HL-60/S4 (cell line): ENCODE data around the gene CIAO1.
"Not testable (repeated sequence)": the region's sequence is repeated elsewhere in the genome, so short reads cannot be mapped to it uniquely, and the experiment has no call there.

Source experiments
- in situ Hi-C: fragments of 300-500 bp; cut with MboI; formaldehyde crosslinking; loops from 2 replicates; pipeline ENCODE4 v1.14.3; 2022; ENCODE audit warnings: low sequenced_read_pairs

The CIAO1 gene

GRCh38 chr2:96274355-96275056 lies 8.5 kb downstream of the CIAO1 start:
- in situ Hi-C loops, result no loop called here

GRCh38 chr2:96276787-96277499 lies 10.9 kb downstream of the CIAO1 start:
- in situ Hi-C loops, result no loop called here

GRCh38 chr2:96287273-96287856 lies 21.3 kb downstream of the CIAO1 start:
- in situ Hi-C loops, result no loop called here

GRCh38 chr2:96291751-96292150 lies 25.7 kb downstream of the CIAO1 start:
- in situ Hi-C loops, result no loop called here

GRCh38 chr2:96294271-96294670 lies 28.2 kb downstream of the CIAO1 start:
- in situ Hi-C loops, result not testable (repeated sequence)

GRCh38 chr2:96296925-96297324 lies 30.9 kb downstream of the CIAO1 start:
- in situ Hi-C loops, result no loop called here

- in situ Hi-C loops, result no loop called here
Measured at GRCh38 chr2:96301865-96302264, 35.8 kb downstream of the CIAO1 start.

GRCh38 chr2:96304606-96305005 lies 38.6 kb downstream of the CIAO1 start:
- in situ Hi-C loops, result no loop called here

GRCh38 chr2:96305091-96305978 lies 39.3 kb downstream of the CIAO1 start, which contains the start of gene SNRNP200:
Gene SNRNP200, minus strand, starts transcription at chr2:96305546. Its CDS starts 109 bp downstream, at chr2:96305437.
- in situ Hi-C loops, result no loop called here

- in situ Hi-C loops, result no loop called here
Measured at GRCh38 chr2:96305979-96306308, 39.9 kb downstream of the CIAO1 start.

GRCh38 chr2:96306370-96306769 lies 40.3 kb downstream of the CIAO1 start:
- in situ Hi-C loops, result no loop called here

- in situ Hi-C loops, result no loop called here
Measured at GRCh38 chr2:96308248-96308647, 42.2 kb downstream of the CIAO1 start.

- in situ Hi-C loops, result no loop called here
Measured at GRCh38 chr2:96315005-96315399, 49.0 kb downstream of the CIAO1 start.

- in situ Hi-C loops, result no loop called here
Measured at GRCh38 chr2:96315400-96316071, 49.5 kb downstream of the CIAO1 start.

GRCh38 chr2:96316999-96317398 lies 51.0 kb downstream of the CIAO1 start:
- in situ Hi-C loops, result no loop called here

GRCh38 chr2:96317584-96317997 lies 51.6 kb downstream of the CIAO1 start:
- in situ Hi-C loops, result no loop called here

GRCh38 chr2:96318723-96319122 lies 52.7 kb downstream of the CIAO1 start:
- in situ Hi-C loops, result no loop called here

GRCh38 chr2:96319396-96319795 lies 53.4 kb downstream of the CIAO1 start:
- in situ Hi-C loops, result no loop called here

GRCh38 chr2:96320326-96320725 lies 54.3 kb downstream of the CIAO1 start:
- in situ Hi-C loops, result no loop called here

GRCh38 chr2:96320728-96321622 lies 55.0 kb downstream of the CIAO1 start:
- in situ Hi-C loops, result no loop called here
